ENCODE data around the gene SLU7.

DNA sequence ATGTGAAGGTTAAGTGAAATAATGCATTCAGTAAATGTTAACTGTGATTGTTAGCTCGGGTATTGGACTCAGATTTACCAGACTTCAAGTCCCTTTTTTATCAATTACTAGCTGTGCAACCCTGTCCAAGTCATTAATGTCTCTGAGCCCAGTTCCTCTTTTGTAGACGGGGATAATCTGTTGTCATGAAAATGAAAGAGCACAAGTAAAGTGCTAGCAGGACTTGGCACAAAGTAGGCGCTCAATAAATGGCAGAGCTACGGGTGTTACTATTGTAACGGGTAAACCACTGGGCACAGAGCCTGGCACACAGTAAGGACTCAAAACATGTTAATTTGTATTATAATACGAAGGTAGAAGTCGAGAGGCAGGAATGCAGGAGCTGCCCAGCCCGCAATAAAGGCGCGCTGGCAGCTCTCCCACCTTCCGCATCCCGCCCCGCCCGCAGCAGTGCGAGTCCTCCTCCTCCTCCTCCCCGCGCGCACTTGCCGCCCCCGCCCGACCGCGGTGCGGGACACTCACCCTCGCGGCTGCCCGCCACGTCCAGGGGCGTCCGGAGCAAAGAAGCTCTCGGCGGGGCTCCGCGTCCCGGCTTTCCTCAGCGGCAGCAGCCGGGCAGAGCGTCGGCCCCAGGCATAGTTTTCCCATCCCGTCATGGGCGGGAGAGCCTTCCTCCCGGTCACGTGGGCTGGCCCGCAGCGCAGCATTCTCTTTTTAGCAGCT, 48.7 kb downstream of the SLU7 start, which contains the start of gene C1QTNF2:
- TF ChIP-seq, protein P1, sequence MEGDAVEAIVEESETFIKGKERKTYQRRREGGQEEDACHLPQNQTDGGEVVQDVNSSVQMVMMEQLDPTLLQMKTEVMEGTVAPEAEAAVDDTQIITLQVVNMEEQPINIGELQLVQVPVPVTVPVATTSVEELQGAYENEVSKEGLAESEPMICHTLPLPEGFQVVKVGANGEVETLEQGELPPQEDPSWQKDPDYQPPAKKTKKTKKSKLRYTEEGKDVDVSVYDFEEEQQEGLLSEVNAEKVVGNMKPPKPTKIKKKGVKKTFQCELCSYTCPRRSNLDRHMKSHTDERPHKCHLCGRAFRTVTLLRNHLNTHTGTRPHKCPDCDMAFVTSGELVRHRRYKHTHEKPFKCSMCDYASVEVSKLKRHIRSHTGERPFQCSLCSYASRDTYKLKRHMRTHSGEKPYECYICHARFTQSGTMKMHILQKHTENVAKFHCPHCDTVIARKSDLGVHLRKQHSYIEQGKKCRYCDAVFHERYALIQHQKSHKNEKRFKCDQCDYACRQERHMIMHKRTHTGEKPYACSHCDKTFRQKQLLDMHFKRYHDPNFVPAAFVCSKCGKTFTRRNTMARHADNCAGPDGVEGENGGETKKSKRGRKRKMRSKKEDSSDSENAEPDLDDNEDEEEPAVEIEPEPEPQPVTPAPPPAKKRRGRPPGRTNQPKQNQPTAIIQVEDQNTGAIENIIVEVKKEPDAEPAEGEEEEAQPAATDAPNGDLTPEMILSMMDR (IDR thresholded peaks at IDR 0.05): no peak
- TF ChIP-seq EZH2phosphoT487 (IDR thresholded peaks at IDR 0.05): peak; percentile 36
